MM.1S (cell line): ENCODE data around the gene ZNF580.

Source experiments
- CTCF ChIP-seq: fragments of 300-600 bp; sonication (generic); IDR thresholded peaks from 2 replicates; pipeline ENCODE4 v1.5.1; 2016; ENCODE audit warnings: antibody characterized with exemption, low read length, mixed read lengths
- EZH2 ChIP-seq: fragments of 300-600 bp; sonication (generic); optimal IDR thresholded peaks from 2 replicates; pipeline ENCODE3; 2017; ENCODE audit warnings: low read depth, mild to moderate bottlenecking, antibody characterized with exemption, low read length, mixed read lengths

- TF ChIP-seq EZH2 (no peak), CTCF (no peak)
Observed at GRCh38 chr19:55668603-55669348, 28.0 kb downstream of the ZNF580 start.
